ENCODE results near the gene SLC25A12.

- TF ChIP-seq GATA2 (IDR thresholded peaks at IDR 0.05; ENCODE audit: low read depth, low read length): no peak
- TF ChIP-seq GATA3 (IDR thresholded peaks at IDR 0.05; ENCODE audit: low read depth, low read length): no peak
Observed at GRCh38 chr2:171924170-171924942, 30.3 kb upstream of the SLC25A12 start.
